GM12892 (cell line): ENCODE measurements around the gene VMP1.

Source experiments
- DNase-seq: peaks from one replicate; pipeline ENCODE4 v3.0.0; 2011; ENCODE audit not compliant: insufficient read length
- FAIRE-seq: peaks from 2 replicates; lab custom pipeline; 2011; peaks lifted over from hg19 to GRCh38; lab: Jason Lieb, UNC
- POLR2A ChIP-seq: IDR thresholded peaks from 2 replicates; pipeline ENCODE4 v1.6.1; 2011; ENCODE audit warnings: low read depth, low read length, control low read depth
- POLR2AphosphoS5 ChIP-seq: IDR thresholded peaks from 2 replicates; pipeline ENCODE4 v1.6.1; 2011; ENCODE audit warnings: low read depth, low read length, control low read depth
- TAF1 ChIP-seq: IDR thresholded peaks from 2 replicates; pipeline ENCODE4 v1.6.1; 2011; ENCODE audit warnings: low read depth, mild to moderate bottlenecking, control low read depth, low read length, borderline replicate concordance

The VMP1 gene

GRCh38 chr17:59884861-59885260 lies 177.4 kb downstream of the VMP1 start:
- FAIRE-seq, result no peak

GRCh38 chr17:59888145-59888750 lies 180.8 kb downstream of the VMP1 start:
- DNase-seq (no peak), FAIRE-seq (no peak)
- no peak for TF ChIP-seq POLR2A
- no peak for TF ChIP-seq POLR2AphosphoS5
- TF ChIP-seq TAF1, result no peak

More at GRCh38 chr17:59884861-59885260, 177.4 kb downstream of the VMP1 start:
- TF ChIP-seq POLR2A, result no peak
- no peak for TF ChIP-seq TAF1
- TF ChIP-seq POLR2AphosphoS5, result no peak
- no peak for DNase-seq

- TF ChIP-seq POLR2A, result no peak
- no peak for TF ChIP-seq TAF1
- TF ChIP-seq POLR2AphosphoS5, result no peak
- FAIRE-seq (no peak), DNase-seq (no peak)
Observed at GRCh38 chr17:59890720-59891119, 183.3 kb downstream of the VMP1 start.
